Measurements from ENCODE around the gene MT4.

The MT4 gene

GRCh38 chr16:56608043-56608875 is 43.4 kb downstream of the MT4 start, which contains the start of gene MT2A (continued):
- TF ChIP-seq TSHZ1 (tag by site-specific recombination; IDR thresholded peaks at IDR 0.05; ENCODE audit: borderline replicate concordance): no peak
- no peak for TF ChIP-seq ZNF404 (tag by site-specific recombination; IDR thresholded peaks at IDR 0.05)
- no peak for TF ChIP-seq ZNF624 (tag by site-specific recombination; IDR thresholded peaks at IDR 0.05)
- TF ChIP-seq KLF17 (tag by site-specific recombination; IDR thresholded peaks at IDR 0.05): no peak
- TF ChIP-seq ZNF202 (tag by site-specific recombination; IDR thresholded peaks at IDR 0.05; ENCODE audit: borderline replicate concordance): no peak
- no peak for TF ChIP-seq ZNF354C (tag by site-specific recombination; IDR thresholded peaks at IDR 0.05; ENCODE audit: borderline replicate concordance, low read depth)

- ChIA-PET POLR2A (interaction anchor here (0.7 to 1.5 kb wide), 10 partner anchors 9 to 158 kb away, joined by 3 to 13 read pairs (median 4); partner anchors contain the start of genes MT1E, MT1F, MT1X and NUDT21), CTCF (interaction anchor here (0.6 to 1.3 kb wide), 3 partner anchors 32 to 321 kb away, joined by 3 to 10 read pairs (median 4); no protein-coding TSS in a partner anchor)
- no peaks in the 10 kb centered on the region for H3K9me3 ChIP-seq (ENCODE audit: control insufficient read depth, insufficient read depth, low read depth, low read length)
- H3K4me1 ChIP-seq (ENCODE audit: control insufficient read depth, insufficient read depth, low read length): peaks cover 3% of the 10 kb centered on the region; the same call in 1 of the 2 replicates
- H3K27ac ChIP-seq (ENCODE audit: extremely low read depth, low read depth, low read length): peak overlapping the region; percentile 10; the same call in 1 of the 2 replicates
- no peaks in the 10 kb centered on the region for H3K36me3 ChIP-seq (ENCODE audit: control insufficient read depth in 2 of 2, insufficient read depth in 1 of 2, low read length in 2 of 2)
- peak overlapping the region; percentile 51 for H3K4me3 ChIP-seq (ENCODE audit: low read depth, low read length)
- no peak for TF ChIP-seq ZNF16 (tag by site-specific recombination; IDR thresholded peaks at IDR 0.05; ENCODE audit: low read depth)
- TF ChIP-seq KLF1 (tag by site-specific recombination; IDR thresholded peaks at IDR 0.05): 0 out of 2 replicates have a peak, but pooled peaks have one; percentile 27
- no peak for TF ChIP-seq YY2 (tag by site-specific recombination; IDR thresholded peaks at IDR 0.05)
- TF ChIP-seq, protein P1, sequence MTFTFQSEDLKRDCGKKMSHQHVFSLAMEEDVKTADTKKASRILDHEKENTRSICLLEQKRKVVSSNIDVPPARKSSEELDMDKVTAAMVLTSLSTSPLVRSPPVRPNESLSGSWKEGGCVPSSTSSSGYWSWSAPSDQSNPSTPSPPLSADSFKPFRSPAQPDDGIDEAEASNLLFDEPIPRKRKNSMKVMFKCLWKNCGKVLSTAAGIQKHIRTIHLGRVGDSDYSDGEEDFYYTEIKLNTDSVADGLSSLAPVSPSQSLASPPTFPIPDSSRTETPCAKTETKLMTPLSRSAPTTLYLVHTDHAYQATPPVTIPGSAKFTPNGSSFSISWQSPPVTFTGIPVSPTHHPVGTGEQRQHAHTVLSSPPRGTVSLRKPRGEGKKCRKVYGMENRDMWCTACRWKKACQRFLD (tag by site-specific recombination; IDR thresholded peaks at IDR 0.05): no peak
- TF ChIP-seq ZNF23 (tag by site-specific recombination; IDR thresholded peaks at IDR 0.05; ENCODE audit: borderline replicate concordance): no peak
- no peak for TF ChIP-seq ZBTB1 (tag by site-specific recombination; IDR thresholded peaks at IDR 0.05)
- peak; percentile 54 for TF ChIP-seq HIC1 (tag by site-specific recombination; IDR thresholded peaks at IDR 0.05)
- peak; percentile 10; the same call in 1 of the 2 replicates for TF ChIP-seq EGR2 (tag by site-specific recombination; IDR thresholded peaks at IDR 0.05; ENCODE audit: low read depth)
- TF ChIP-seq ZNF785 (tag by site-specific recombination; IDR thresholded peaks at IDR 0.05): no peak
- no peak for TF ChIP-seq ZNF324 (tag by site-specific recombination; IDR thresholded peaks at IDR 0.05)
- no peak for TF ChIP-seq ZBTB49 (tag by site-specific recombination; IDR thresholded peaks at IDR 0.05; ENCODE audit: low read depth)
- no peak for TF ChIP-seq ZNF501 (tag by site-specific recombination; IDR thresholded peaks at IDR 0.05)
- TF ChIP-seq GLIS1 (tag by site-specific recombination; IDR thresholded peaks at IDR 0.05): peak; percentile 27; the same call in 1 of the 2 replicates
- no peak for TF ChIP-seq ZNF792 (tag by site-specific recombination; IDR thresholded peaks at IDR 0.05)
- TF ChIP-seq, protein P2, sequence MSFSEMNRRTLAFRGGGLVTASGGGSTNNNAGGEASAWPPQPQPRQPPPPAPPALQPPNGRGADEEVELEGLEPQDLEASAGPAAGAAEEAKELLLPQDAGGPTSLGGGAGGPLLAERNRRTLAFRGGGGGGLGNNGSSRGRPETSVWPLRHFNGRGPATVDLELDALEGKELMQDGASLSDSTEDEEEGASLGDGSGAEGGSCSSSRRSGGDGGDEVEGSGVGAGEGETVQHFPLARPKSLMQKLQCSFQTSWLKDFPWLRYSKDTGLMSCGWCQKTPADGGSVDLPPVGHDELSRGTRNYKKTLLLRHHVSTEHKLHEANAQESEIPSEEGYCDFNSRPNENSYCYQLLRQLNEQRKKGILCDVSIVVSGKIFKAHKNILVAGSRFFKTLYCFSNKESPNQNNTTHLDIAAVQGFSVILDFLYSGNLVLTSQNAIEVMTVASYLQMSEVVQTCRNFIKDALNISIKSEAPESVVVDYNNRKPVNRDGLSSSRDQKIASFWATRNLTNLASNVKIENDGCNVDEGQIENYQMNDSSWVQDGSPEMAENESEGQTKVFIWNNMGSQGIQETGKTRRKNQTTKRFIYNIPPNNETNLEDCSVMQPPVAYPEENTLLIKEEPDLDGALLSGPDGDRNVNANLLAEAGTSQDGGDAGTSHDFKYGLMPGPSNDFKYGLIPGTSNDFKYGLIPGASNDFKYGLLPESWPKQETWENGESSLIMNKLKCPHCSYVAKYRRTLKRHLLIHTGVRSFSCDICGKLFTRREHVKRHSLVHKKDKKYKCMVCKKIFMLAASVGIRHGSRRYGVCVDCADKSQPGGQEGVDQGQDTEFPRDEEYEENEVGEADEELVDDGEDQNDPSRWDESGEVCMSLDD (tag by site-specific recombination; IDR thresholded peaks at IDR 0.05): no peak
Observed at GRCh38 chr16:56608876-56609462, 44.1 kb downstream of the MT4 start.
